COLO668 (cell line): ENCODE results near the gene SIPA1L3.

ENCODE experiments used
- DNase-seq: peaks from one replicate; lab custom pipeline; 2025; ENCODE audit not compliant: unreplicated experiment; lab: John Stamatoyannopoulos, UW

The SIPA1L3 gene

DNA sequence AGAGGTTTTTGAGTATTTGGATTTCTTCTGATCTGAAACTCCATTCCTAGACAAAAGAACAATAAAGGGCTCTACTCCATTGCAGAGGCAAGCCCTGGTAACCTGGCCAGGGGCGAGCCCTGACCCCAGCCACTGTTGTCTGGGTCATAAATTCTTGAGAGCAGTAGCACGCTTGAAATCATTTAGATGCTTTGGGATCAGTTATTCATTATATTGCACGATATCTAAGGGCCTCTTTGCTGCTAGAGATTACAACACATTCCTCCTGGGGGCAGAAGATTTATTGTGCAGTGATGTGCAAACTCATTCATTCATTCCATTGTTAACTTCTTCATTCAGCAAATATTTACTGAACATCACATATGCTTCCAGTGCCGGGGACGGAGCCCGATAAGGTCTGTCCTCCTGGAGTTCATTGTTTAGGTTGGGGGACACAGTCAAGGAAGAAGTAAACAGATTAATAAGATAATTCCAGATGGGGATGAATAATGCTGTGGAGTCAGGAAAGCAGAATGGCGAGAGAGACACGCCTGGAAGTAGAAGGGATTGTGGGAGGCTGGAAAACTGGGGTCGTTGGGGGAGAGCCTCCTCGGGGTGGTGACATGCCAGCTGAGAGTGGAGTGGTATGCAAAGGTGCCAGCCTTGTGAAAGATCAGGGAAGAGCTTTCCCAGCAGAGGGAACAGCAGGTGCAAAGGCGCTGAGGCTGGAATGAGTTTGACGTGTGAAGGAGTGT lies 34.9 kb downstream of the SIPA1L3 start:
- DNase-seq = peak; percentile 67

- no peak for DNase-seq
Measured at GRCh38 chr19:37942516-37942902, 35.5 kb downstream of the SIPA1L3 start.

- no peak for DNase-seq
Measured at GRCh38 chr19:37943480-37943879, 36.5 kb downstream of the SIPA1L3 start.

- no peak for DNase-seq
Measured at GRCh38 chr19:37946132-37946531, 39.1 kb downstream of the SIPA1L3 start.

- DNase-seq = no peak
Measured at GRCh38 chr19:37947778-37948177, 40.8 kb downstream of the SIPA1L3 start.

GRCh38 chr19:37948362-37948761 lies 41.4 kb downstream of the SIPA1L3 start:
- DNase-seq = no peak

DNA sequence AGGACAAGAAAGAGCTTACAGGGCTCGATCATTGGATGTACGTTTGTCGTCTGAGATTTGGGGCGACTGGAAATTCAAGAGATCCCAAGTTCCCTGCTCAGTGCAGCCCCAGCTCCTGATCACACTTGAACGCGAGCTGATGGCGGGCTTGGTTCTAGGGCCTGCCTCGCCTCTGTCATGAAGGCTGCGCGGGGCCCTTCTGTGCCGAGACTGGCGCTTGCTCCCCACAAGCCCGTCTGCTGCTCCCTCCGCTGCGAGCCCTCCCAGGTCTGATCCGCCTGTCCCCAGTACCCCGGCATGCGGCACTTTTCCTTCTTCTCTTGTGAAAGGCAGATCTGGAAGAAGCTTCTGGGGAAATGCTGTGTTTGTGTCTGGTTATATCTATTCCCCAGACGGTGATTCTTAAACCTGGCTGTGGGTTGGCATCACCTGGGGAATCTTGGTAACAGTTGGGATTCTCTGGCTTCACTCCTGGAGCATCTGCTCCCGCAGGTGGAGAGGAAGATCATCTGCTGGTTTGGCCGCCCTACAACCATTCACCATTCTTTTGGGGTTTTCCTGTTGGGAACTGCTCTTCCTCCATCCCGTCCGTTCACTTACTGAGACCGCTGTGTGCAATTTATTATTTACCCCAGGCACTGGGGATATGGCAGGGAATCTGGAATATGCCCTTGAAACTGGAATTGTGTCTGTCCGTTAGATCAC lies 43.6 kb downstream of the SIPA1L3 start:
- no peak for DNase-seq

DNA sequence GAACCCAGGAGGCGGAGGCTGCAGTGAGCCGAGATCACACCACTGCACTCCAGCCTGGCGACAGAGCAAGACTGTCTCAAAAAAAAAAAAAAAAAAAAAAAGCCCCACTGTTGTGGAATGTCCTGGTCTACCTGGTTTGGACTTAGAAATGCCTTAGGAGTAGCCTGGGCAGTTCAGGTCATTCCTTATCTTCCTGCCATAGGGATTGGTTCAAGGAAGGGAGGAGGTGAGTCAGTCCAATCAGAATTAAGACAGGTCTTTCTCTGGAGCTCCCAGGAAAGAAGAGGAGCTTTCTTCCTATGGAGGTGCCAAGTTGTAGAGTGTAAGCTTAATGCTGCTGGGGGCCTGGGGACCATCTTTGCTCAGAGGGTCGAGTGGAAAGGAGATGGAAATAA lies 44.8 kb downstream of the SIPA1L3 start:
- no peak for DNase-seq

GRCh38 chr19:37953171-37953917 lies 46.3 kb downstream of the SIPA1L3 start:
- DNase-seq = no peak

DNA sequence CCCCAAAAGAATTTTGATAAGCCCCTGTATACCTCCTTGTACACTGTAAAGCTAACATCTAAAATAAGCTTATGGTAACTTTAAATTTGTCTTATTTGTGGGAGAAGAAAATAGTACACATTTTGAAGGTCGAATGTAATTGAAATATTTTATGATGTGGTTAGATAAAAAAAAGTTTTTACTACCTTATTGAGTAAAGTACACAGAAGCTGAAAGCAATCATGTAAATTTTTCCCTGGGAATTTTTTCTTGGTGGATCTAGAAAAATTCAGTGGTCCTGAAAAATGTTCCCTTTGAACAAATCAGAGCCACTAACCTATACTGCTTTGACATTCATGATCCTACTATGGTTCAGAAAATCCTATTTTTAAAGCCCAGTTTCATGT lies 46.9 kb downstream of the SIPA1L3 start:
- DNase-seq = no peak

- DNase-seq = no peak
Measured at GRCh38 chr19:37954421-37954874, 47.4 kb downstream of the SIPA1L3 start.

DNA sequence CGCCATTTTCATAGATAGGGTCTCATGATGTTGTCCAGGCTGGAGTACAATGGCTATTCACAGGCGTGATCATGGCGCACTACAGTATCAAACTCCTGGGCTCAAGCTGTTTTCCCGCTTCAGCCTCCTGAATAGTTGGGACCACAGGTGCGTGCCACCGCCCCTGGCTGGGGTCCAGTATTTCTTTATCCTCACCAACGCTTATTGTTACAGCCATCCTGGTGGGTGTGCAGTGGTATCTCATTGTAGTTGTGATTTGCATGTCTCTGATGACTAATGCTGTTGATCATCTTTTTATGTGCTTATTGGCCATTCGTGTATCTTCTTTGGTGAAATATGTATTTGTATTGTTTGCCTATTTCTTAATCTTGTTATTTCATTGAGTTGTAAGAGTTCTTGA lies 49.0 kb downstream of the SIPA1L3 start:
- DNase-seq = peak; percentile 62

GRCh38 chr19:37957176-37957575 lies 50.2 kb downstream of the SIPA1L3 start:
- DNase-seq = no peak

GRCh38 chr19:37959665-37960114 lies 52.7 kb downstream of the SIPA1L3 start:
- no peak for DNase-seq

GRCh38 chr19:37961198-37961597 lies 54.2 kb downstream of the SIPA1L3 start:
- no peak for DNase-seq

GRCh38 chr19:37963190-37963936 lies 56.4 kb downstream of the SIPA1L3 start:
- DNase-seq = no peak

GRCh38 chr19:37964109-37964508 lies 57.1 kb downstream of the SIPA1L3 start:
- no peak for DNase-seq

- no peak for DNase-seq
Measured at GRCh38 chr19:37966211-37966661, 59.2 kb downstream of the SIPA1L3 start.

GRCh38 chr19:37966662-37967231 lies 59.7 kb downstream of the SIPA1L3 start:
- peak; percentile 41 for DNase-seq

GRCh38 chr19:37969695-37970094 lies 62.7 kb downstream of the SIPA1L3 start:
- DNase-seq = no peak

DNA sequence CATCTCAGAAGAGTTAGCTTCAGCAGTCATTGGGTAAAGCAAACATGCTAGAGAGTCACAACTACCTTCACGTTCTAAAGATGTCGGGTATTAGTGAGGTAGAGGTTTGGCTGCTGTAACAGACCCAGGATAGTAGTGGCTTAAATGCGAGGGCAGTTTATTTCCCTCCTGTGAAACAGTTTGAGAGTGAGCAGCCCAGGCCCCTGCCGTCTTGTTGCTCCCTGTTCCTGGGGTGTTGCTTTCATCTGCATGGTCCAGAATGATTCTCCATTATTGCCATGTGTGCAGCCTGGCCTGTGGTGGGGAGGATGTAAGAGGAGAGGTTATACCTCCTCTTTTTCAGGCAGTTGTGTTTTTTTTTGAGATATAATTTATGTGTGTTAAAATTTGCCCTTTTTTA lies 63.7 kb downstream of the SIPA1L3 start:
- DNase-seq = no peak
